GM19324 (cell line): ENCODE data around the gene EBP.

ENCODE experiments used
- ATAC-seq: cut with Tn5 transposase; IDR thresholded peaks from one replicate; pipeline ENCODE4 v1.9.1; 2021; ENCODE audit warnings: mild to moderate bottlenecking, moderate library complexity; ENCODE audit not compliant: unreplicated experiment, low FRiP score

The EBP gene

DNA sequence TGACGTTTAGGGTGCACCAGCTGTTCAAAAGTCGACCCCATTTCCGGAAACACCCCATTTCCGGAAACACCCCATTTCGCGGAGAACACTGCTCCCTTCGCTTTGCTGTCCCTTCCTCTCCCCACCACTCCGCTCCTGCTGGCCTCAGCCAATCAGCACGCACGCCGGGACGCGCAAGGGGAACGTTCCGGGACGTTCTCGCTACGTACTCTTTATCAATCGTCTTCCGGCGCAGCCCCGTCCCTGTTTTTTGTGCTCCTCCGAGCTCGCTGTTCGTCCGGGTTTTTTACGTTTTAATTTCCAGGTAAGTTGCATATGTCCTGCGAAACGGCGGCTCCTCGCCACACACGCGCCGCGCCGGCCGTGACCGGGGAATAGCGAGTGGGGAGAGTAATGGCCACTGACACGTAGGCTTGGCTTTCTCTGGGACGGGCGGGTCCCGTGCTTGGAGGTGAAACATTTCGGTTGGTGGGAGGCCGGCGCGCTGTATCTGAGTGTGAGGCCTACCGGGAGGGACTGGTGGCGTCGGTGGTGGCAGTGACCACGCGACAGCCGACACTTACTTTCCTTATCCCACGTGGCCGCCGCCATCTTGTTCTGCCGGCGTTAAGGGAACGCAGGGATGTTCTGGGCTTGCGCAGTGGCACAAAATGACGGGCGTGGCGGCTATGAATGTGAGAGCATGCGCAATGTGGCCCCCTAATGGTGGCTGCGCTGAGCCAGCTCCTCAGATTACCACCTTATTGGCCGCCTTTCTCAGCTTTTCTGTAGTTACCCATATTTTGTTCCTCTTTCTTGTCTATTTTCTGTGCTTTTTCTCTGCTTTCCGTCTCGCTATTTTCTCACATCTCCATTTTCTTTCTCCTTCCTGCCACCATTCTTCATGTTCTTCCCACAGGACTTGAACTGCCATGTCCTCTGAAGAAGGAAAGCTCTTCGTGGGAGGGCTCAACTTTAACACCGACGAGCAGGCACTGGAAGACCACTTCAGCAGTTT, 53.0 kb downstream of the EBP start, which contains the start of gene RBM3:
Gene RBM3, plus strand, starts transcription at position 215 of the 997 bp plus-strand sequence. Its CDS starts 697 bp downstream, at position 912.
- peak; percentile 91 for ATAC-seq

DNA sequence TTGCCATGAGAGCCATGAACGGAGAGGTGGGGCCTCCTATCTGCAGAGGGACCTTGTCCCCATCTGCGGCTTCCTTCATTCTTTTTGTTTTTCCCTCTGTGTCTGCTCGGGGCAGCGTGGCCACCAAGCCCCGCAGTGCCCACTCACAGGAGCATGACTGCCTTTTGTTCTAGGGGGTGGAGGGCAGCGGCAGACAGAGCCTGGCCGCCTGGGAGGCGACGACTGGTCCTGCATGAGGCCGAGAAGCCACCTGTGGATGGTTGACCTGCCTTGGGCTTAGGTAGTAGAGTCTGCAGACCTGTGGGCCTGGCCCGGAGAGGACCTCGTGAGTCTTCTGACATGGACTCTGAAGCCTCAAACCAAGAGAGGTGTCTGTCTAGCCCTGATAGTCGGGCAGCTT, 54.0 kb downstream of the EBP start:
- no peak for ATAC-seq

DNA sequence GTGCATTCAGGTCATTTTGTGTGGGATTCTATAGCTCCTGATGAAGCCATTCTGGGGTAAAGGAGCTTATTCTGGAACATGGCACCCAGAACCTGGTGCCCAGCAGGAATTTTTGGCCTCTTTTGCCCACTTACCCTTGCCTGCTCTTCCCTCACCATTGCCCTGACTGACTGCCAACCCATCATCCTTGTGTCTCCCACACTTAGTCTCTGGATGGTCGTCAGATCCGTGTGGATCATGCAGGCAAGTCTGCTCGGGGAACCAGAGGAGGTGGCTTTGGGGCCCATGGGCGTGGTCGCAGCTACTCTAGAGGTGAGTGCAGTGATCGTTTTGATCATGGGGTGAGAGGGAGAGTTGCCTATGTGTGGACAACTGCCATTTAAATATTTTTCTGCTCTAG, 54.5 kb downstream of the EBP start:
- ATAC-seq = no peak
